Kidney (tissue), 22 donors: ENCODE measurements around the gene CAPN15. TPM values are rescaled to one million over a fixed set of nuclear protein-coding genes. Genes with fewer than 3 reads are reported as not detected.
"Not testable (repeated sequence)": the region's sequence is repeated elsewhere in the genome, so short reads cannot be mapped to it uniquely, and the experiment has no call there.

Experiments
- DNase-seq, 5 donors: peaks; one replicate each; pipeline ENCODE4 v3.0.0-alpha.2; 2013 to 2020
- FAIRE-seq: peaks from 2 replicates; lab custom pipeline; 2012; peaks lifted over from hg19 to GRCh38; lab: Jason Lieb, UNC
- H3K27ac ChIP-seq, 2 donors: one replicate each; pipeline ENCODE4 v1.7.0; 2013; ENCODE audit warnings: low read depth in 2 of 2, low read length in 2 of 2, inconsistent platforms in 1 of 2
- H3K27me3 ChIP-seq: one replicate; pipeline ENCODE4 v1.7.1; 2013; ENCODE audit warnings: low read length, inconsistent platforms; ENCODE audit not compliant: control insufficient read depth, insufficient read depth
- H3K36me3 ChIP-seq, 3 donors: one replicate each; pipeline versions ENCODE4 v1.7.0 to v1.7.1; 2013; ENCODE audit warnings: low read length in 3 of 3, control low read depth in 1 of 3, inconsistent platforms in 1 of 3; ENCODE audit not compliant: insufficient read depth in 3 of 3, control insufficient read depth in 2 of 3
- H3K4me1 ChIP-seq, 3 donors: one replicate each; pipeline versions ENCODE4 v1.7.0 to v1.7.1; 2013; ENCODE audit warnings: low read length in 3 of 3, inconsistent platforms in 1 of 3, low read depth in 1 of 3; ENCODE audit not compliant: control insufficient read depth in 2 of 3, insufficient read depth in 2 of 3
- H3K4me3 ChIP-seq, 3 donors: one replicate each; pipeline versions ENCODE4 v1.7.0 to v1.8.1; 2013; ENCODE audit warnings: low read length in 3 of 3, control low read depth in 1 of 3, inconsistent platforms in 1 of 3
- H3K9ac ChIP-seq, 3 donors: one replicate each; pipeline versions ENCODE4 v1.7.0 to v1.7.1; 2013; ENCODE audit warnings: low read length in 3 of 3, control low read depth in 1 of 3, inconsistent platforms in 1 of 3
- H3K9me3 ChIP-seq, 3 donors: one replicate each; pipeline versions ENCODE4 v1.7.0 to v1.7.1; 2013; ENCODE audit warnings: low read length in 3 of 3, control low read depth in 1 of 3, inconsistent platforms in 1 of 3; ENCODE audit not compliant: control insufficient read depth in 2 of 3, insufficient read depth in 1 of 3
- intact Hi-C: fragments of 100-400 bp; cut with DNase I; formaldehyde crosslinking; loops from one replicate; pipeline ENCODE4 v1.11.1; 2022
- long read RNA-seq, 10 donors: library from polyadenylated mRNA in 1 of 10; unstranded in 1 of 10; transcript quantifications; one replicate each; pipeline ENCODE4 v2.0.0 and lab custom pipeline, GENCODE V29; 2021 to 2026
- polyA plus RNA-seq: library from polyadenylated mRNA; stranded (reverse); fragments of 350-450 nt; fragmentation: Illumina TruSeq; extraction: RNeasy Lipid Tissue Mini Kit (QIAGEN cat#74804); gene quantifications from one replicate; pipeline ENCODE4 v1.2.3, GENCODE V29; 2014; ENCODE audit warnings: low read depth, low replicate concordance; ENCODE audit not compliant: insufficient read depth
- total RNA-seq: library from RNA; stranded (reverse); fragmentation: NEBNext Ultra II Directional; extraction: Animal tissue kit (Norgen Biotek cat#: 25700); gene quantifications from one replicate; pipeline ENCODE4 v1.2.1, GENCODE V29; 2021
- TF ChIP-seq, protein P1 (sequence below): IDR thresholded peaks from 3 replicates; pipeline ENCODE4 v1.5.1; 2012; ENCODE audit warnings: mild to moderate bottlenecking, moderate library complexity, borderline replicate concordance; ENCODE audit not compliant: insufficient read depth; ENCODE audit errors: extremely low read depth
- donor health status: control.
- donor health status: control.
- donor health status: control.
- donor health status: control.
- donor health status: control.
- donor health status: DM: yes; HTN: yes; CAD: no.
- donor health status: Normal renal cell carcinoma (clear cell type).

Gene CAPN15
- total RNA-seq, result 52.9 TPM
- polyA plus RNA-seq, result 17.9 TPM
- long read RNA-seq, donor 1, partial matches to known transcripts, result 0 of 2 reads
- long read RNA-seq, donor 1, other reads (novel, unspliced or antisense), result 0 of 2 reads
- long read RNA-seq, donor 2, partial matches to known transcripts, result 0 of 3 reads
- long read RNA-seq, donor 2, other reads (novel, unspliced or antisense), result 0 of 3 reads
- long read RNA-seq, donor 3, result 0 reads
- long read RNA-seq, donor 4, result 0 reads
- long read RNA-seq, donor 5, result 0 reads
- long read RNA-seq, donor 6, partial matches to known transcripts, result 0 of 2 reads
- long read RNA-seq, donor 6, other reads (novel, unspliced or antisense), result 0 of 2 reads
- long read RNA-seq, donor 7, full-length matches to known transcripts, result 3 of 28 reads
- long read RNA-seq, donor 7, partial matches to known transcripts, result 16 of 28 reads
- long read RNA-seq, donor 7, other reads (novel, unspliced or antisense), result 9 of 28 reads
- long read RNA-seq, donor 8, partial matches to known transcripts, result 0 of 1 reads
- long read RNA-seq, donor 8, other reads (novel, unspliced or antisense), result 0 of 1 reads
- long read RNA-seq, donor 9, partial matches to known transcripts, result 0 of 1 reads
- long read RNA-seq, donor 9, other reads (novel, unspliced or antisense), result 0 of 1 reads
- long read RNA-seq, donor 10, partial matches to known transcripts, result 15 of 18 reads
- long read RNA-seq, donor 10, other reads (novel, unspliced or antisense), result 0 of 18 reads

DNA sequence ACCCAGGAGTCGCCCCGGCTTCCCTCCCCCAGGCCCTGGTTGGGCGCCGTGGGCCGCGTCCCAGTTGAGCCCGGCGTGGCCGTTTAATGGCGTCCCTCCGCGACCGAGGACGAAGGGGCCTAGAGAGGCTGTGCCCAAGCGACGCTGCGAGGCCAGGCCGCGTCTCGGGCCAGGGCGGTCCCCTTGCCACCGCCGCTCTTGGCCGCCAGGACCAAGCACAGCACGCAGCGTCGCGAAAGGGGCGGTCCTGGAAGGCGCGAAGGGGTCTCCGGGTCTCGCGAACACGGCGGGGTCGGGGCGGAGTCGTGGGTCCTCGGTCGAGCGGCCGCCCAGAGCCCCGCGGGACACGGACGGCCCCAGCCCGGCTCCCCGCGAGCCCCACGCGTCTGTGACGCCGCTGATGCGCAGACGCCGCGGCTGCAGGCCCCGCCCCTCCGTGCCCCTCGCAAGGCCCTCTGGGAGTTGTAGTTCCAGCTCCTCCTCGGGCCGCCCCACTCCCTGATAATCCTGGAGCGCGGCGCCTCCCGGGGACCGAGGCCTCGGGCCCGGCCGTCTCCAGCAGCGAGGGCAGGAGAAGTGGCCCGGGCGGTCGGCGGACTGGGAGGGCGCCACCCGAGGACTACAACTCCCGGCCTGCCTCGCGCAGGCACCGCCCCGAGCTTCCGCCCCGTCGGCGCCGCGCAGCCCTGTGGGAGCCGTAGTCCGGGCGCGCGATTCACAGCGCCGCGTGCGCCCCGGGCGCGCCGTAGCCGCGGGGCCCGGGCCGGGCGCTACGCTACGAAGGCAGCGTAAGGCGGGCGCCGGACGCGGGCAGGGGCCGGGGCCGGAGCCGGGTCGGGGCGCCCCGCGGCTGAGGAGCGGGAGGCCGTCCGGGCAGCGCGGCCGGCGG, at the start of gene CAPN15:
TSS of gene CAPN15 (plus strand) at position 698 of the 889 bp plus-strand sequence. CDS start 19,127 bp downstream, outside the sequence.
- TF ChIP-seq, protein P1, sequence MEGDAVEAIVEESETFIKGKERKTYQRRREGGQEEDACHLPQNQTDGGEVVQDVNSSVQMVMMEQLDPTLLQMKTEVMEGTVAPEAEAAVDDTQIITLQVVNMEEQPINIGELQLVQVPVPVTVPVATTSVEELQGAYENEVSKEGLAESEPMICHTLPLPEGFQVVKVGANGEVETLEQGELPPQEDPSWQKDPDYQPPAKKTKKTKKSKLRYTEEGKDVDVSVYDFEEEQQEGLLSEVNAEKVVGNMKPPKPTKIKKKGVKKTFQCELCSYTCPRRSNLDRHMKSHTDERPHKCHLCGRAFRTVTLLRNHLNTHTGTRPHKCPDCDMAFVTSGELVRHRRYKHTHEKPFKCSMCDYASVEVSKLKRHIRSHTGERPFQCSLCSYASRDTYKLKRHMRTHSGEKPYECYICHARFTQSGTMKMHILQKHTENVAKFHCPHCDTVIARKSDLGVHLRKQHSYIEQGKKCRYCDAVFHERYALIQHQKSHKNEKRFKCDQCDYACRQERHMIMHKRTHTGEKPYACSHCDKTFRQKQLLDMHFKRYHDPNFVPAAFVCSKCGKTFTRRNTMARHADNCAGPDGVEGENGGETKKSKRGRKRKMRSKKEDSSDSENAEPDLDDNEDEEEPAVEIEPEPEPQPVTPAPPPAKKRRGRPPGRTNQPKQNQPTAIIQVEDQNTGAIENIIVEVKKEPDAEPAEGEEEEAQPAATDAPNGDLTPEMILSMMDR, result no peak
- Histone ChIP-seq H3K4me3 (peak within 1 kb of the TSS; percentile 51 to 74 (median 68)), H3K9ac (peak within 1 kb of the TSS; percentile 17 to 87 (median 80)), H3K9me3 (no peaks in the 10 kb centered on the region), H3K27me3 (no peaks in the 10 kb centered on the region), H3K36me3 (no peaks in the 10 kb centered on the region), H3K27ac (peak within 1 kb of the TSS; percentile 96 to 98), H3K4me1 (peaks cover 0 to 39% (median 23%) of the 10 kb centered on the region in 3 donors)
- FAIRE-seq (no peak), DNase-seq (peak; percentile 93 to 97 (median 95))
- intact Hi-C loops, result no loop called here

DNA sequence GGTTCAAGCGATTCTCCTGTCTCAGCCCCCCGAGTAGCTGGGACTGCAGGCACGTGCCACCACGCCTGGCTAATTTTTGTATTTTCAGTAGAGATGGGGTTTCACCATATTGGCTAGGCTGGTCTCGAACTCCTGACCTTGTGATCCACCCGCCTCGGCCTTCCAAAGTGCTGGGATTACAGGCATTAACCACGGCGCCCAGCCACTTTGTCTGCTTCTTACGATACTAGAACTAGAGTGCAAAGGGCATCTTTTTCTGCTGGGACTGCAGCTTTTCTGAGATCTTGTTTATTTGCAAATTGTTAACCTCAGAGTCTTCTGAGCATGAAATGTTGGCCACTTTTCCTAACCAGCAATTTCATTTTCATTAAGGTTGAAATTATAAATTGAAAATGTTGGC, 49.2 kb upstream of the CAPN15 start:
- H3K9me3 ChIP-seq, H3K27me3 ChIP-seq, FAIRE-seq, DNase-seq, intact Hi-C loops: not testable (repeated sequence)
- peaks cover 3 to 20% (median 7%) of the 10 kb centered on the region in 3 donors for H3K4me1 ChIP-seq
- H3K9ac ChIP-seq, result peak overlapping the region in 1 of 3 donors; percentile 51
- peak overlapping the region in 1 of 2 donors; percentile 51 for H3K27ac ChIP-seq
- H3K4me3 ChIP-seq, result peak overlapping the region in 1 of 3 donors; percentile 55
- peaks cover 0 to 17% (median 4%) of the 10 kb centered on the region in 3 donors for H3K36me3 ChIP-seq

DNA sequence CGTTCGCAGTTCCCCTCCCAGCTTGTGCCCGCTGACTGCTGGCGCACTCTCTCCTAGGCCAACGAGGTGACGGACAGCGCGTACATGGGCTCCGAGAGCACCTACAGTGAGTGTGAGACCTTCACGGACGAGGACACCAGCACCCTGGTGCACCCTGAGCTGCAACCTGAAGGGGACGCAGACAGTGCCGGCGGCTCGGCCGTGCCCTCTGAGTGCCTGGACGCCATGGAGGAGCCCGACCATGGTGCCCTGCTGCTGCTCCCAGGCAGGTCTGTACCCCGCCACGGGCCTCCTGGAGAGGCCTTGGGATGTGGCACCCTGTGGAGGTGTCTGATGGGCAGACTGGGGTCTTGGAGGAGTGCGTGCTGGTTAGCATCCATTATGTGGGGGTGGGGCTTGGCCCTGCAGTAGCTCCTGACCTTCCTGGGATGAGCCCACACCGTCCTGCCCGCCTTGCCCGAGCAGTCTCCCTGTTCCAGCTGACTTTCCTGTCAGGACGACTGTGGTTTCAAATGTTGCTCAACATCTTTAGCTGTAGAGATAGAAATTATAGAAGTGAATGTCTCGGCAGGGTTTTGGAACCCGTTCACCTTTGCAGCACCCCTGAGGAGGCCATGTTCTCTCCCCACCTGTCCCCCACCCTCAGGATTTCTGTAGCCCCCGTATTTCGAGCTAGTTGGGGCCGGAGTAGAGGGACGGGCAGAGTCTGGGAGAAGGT, 44.9 kb upstream of the CAPN15 start:
- intact Hi-C loops, result no loop called here
- DNase-seq, result no peak
- H3K4me1 ChIP-seq, result peaks cover 0 to 10% (median 9%) of the 10 kb centered on the region in 3 donors
- no peaks in the 10 kb centered on the region for H3K27me3 ChIP-seq
- peak overlapping the region; percentile 6 to 78 for H3K27ac ChIP-seq
- H3K9ac ChIP-seq, result peak overlapping the region in 1 of 3 donors; percentile 58
- H3K9me3 ChIP-seq, result no peaks in the 10 kb centered on the region
- FAIRE-seq, result no peak
- H3K36me3 ChIP-seq, result peaks cover 0 to 37% (median 7%) of the 10 kb centered on the region in 3 donors
- peak overlapping the region in 1 of 3 donors; percentile 13 for H3K4me3 ChIP-seq
- TF ChIP-seq, protein P1, result no peak
